Measurements from ENCODE around the gene SLC6A17.

SLC6A17 gene

DNA sequence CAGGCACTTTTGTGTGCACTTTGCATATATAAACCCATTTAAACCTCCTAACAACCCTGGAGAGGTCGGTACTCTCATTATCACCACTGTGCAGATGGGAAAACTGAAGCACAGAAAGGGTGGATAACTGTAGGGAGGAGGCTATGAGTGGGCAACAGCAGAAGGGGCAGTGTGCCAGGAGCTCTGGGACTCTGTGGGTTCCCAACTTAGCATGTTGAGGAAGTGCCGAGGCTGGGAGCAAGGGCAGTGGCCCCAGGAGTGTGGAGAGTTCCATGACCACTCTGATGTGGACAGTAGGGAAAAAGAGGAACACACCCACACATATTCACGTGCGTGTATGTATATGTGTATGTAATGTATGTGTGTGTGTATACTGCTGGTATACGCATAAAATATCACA, 34.2 kb downstream of the SLC6A17 start:
- TF ChIP-seq EZH2 (optimal IDR thresholded peaks at IDR 0.05; ENCODE audit: low read depth, low read length) (no peak), EZH2phosphoT487 (IDR thresholded peaks at IDR 0.05; ENCODE audit: low read length) (no peak)
- TF ChIP-seq, protein P1, sequence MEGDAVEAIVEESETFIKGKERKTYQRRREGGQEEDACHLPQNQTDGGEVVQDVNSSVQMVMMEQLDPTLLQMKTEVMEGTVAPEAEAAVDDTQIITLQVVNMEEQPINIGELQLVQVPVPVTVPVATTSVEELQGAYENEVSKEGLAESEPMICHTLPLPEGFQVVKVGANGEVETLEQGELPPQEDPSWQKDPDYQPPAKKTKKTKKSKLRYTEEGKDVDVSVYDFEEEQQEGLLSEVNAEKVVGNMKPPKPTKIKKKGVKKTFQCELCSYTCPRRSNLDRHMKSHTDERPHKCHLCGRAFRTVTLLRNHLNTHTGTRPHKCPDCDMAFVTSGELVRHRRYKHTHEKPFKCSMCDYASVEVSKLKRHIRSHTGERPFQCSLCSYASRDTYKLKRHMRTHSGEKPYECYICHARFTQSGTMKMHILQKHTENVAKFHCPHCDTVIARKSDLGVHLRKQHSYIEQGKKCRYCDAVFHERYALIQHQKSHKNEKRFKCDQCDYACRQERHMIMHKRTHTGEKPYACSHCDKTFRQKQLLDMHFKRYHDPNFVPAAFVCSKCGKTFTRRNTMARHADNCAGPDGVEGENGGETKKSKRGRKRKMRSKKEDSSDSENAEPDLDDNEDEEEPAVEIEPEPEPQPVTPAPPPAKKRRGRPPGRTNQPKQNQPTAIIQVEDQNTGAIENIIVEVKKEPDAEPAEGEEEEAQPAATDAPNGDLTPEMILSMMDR (IDR thresholded peaks at IDR 0.05; ENCODE audit: low read length) = no peak
- no peaks in the 10 kb centered on the region for H3K36me3 ChIP-seq (replicated peaks; ENCODE audit: insufficient read depth, low read length)
- DNase-seq = no peak
- no peak overlapping the region for H3K9ac ChIP-seq (ENCODE audit: low read length)
- H2AFZ ChIP-seq (ENCODE audit: low read length) = no peak overlapping the region
- H3K4me1 ChIP-seq (ENCODE audit: low read length) = no peaks in the 10 kb centered on the region
- no peak overlapping the region for H3K4me3 ChIP-seq (ENCODE audit: low read length)
- no peak overlapping the region for H3K27ac ChIP-seq (ENCODE audit: low read length)
- H3K4me2 ChIP-seq (ENCODE audit: low read depth, low read length) = no peak overlapping the region
- no peaks in the 10 kb centered on the region for H3K27me3 ChIP-seq (replicated peaks; ENCODE audit: insufficient read depth, low read length)
- no peaks in the 10 kb centered on the region for H4K20me1 ChIP-seq (ENCODE audit: insufficient read depth, low read length)
- no peaks in the 10 kb centered on the region for H3K79me2 ChIP-seq (ENCODE audit: low read length)
- H3F3A ChIP-seq (ENCODE audit: insufficient read depth, low read length) = no peaks in the 10 kb centered on the region
- H3K9me2 ChIP-seq (replicated peaks; ENCODE audit: insufficient read depth, low read length) = no peaks in the 10 kb centered on the region
- H3K9me3 ChIP-seq (replicated peaks; ENCODE audit: insufficient read depth, low read length) = no peaks in the 10 kb centered on the region

DNA sequence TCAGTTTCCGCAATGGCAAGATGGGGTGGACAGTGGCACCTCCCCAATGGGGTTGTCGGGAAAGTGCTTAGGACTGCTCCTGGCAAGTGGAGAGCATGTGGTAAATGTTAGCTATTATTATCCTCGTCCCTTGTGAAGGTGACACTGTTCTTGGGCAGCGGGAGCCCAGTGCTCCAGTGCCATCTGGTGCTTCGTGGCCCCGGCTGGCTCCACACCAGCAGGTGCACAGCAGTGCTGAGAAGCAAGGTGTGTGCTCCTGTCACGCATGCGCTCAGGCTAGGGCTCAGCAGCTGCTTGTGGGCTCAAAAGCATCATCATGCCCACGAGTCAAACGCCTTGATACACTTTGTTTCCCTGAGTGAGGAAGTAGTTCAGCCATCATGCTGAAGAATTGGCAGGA, 34.9 kb downstream of the SLC6A17 start:
- Histone ChIP-seq H3K79me2 (ENCODE audit: low read length) (no peaks in the 10 kb centered on the region), H3K36me3 (replicated peaks; ENCODE audit: insufficient read depth, low read length) (no peaks in the 10 kb centered on the region), H4K20me1 (ENCODE audit: insufficient read depth, low read length) (no peaks in the 10 kb centered on the region), H3K9me2 (replicated peaks; ENCODE audit: insufficient read depth, low read length) (no peaks in the 10 kb centered on the region), H2AFZ (ENCODE audit: low read length) (no peak overlapping the region), H3K4me1 (ENCODE audit: low read length) (no peaks in the 10 kb centered on the region), H3K9me3 (replicated peaks; ENCODE audit: insufficient read depth, low read length) (no peaks in the 10 kb centered on the region), H3F3A (ENCODE audit: insufficient read depth, low read length) (no peaks in the 10 kb centered on the region), H3K27ac (ENCODE audit: low read length) (no peak overlapping the region), H3K9ac (ENCODE audit: low read length) (no peak overlapping the region), H3K4me3 (ENCODE audit: low read length) (no peak overlapping the region), H3K4me2 (ENCODE audit: low read depth, low read length) (no peak overlapping the region), H3K27me3 (replicated peaks; ENCODE audit: insufficient read depth, low read length) (no peaks in the 10 kb centered on the region)
- no peak for DNase-seq
- no peak for TF ChIP-seq EZH2phosphoT487 (IDR thresholded peaks at IDR 0.05; ENCODE audit: low read length)
- no peak for TF ChIP-seq EZH2 (optimal IDR thresholded peaks at IDR 0.05; ENCODE audit: low read depth, low read length)
- TF ChIP-seq, protein P1 (IDR thresholded peaks at IDR 0.05; ENCODE audit: low read length) = no peak

DNA sequence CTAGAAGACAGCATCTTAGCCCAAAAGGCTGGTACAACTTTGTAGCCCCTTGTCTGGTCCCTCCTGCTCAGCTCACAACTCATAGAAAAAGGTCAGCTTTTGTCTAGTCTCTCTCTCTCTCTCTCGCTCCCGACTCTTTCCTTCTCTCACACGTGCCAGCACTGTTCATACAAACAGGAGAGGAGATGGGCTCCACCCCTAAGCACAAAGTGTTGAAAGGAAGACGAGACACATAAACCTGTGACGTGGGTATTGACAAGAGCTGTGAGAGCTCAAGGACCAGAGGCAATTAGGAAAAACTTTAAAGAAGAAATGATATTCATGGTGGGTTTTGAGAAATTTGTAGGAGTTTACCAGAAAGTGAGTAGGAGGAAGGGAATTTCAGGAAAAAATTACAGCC, 36.3 kb downstream of the SLC6A17 start:
- H3K4me1 ChIP-seq (ENCODE audit: low read length) = no peaks in the 10 kb centered on the region
- H3K36me3 ChIP-seq (replicated peaks; ENCODE audit: insufficient read depth, low read length) = no peaks in the 10 kb centered on the region
- H3K79me2 ChIP-seq (ENCODE audit: low read length) = no peaks in the 10 kb centered on the region
- H3K4me2 ChIP-seq (ENCODE audit: low read depth, low read length) = no peak overlapping the region
- no peak overlapping the region for H3K9ac ChIP-seq (ENCODE audit: low read length)
- no peaks in the 10 kb centered on the region for H3F3A ChIP-seq (ENCODE audit: insufficient read depth, low read length)
- DNase-seq = no peak
- no peaks in the 10 kb centered on the region for H3K9me3 ChIP-seq (replicated peaks; ENCODE audit: insufficient read depth, low read length)
- H3K4me3 ChIP-seq (ENCODE audit: low read length) = no peak overlapping the region
- H2AFZ ChIP-seq (ENCODE audit: low read length) = no peak overlapping the region
- no peak overlapping the region for H3K27ac ChIP-seq (ENCODE audit: low read length)
- no peak for TF ChIP-seq EZH2phosphoT487 (IDR thresholded peaks at IDR 0.05; ENCODE audit: low read length)
- TF ChIP-seq, protein P1 (IDR thresholded peaks at IDR 0.05; ENCODE audit: low read length) = no peak
- no peak for TF ChIP-seq EZH2 (optimal IDR thresholded peaks at IDR 0.05; ENCODE audit: low read depth, low read length)
- H3K9me2 ChIP-seq (replicated peaks; ENCODE audit: insufficient read depth, low read length) = no peaks in the 10 kb centered on the region
- H3K27me3 ChIP-seq (replicated peaks; ENCODE audit: insufficient read depth, low read length) = no peaks in the 10 kb centered on the region
- no peaks in the 10 kb centered on the region for H4K20me1 ChIP-seq (ENCODE audit: insufficient read depth, low read length)

All from MM.1S (cell line).